ENCODE data around the gene TNFRSF1A. TPM values are rescaled to one million over a fixed set of nuclear protein-coding genes. Genes with fewer than 3 reads are reported as not detected.

TNFRSF1A gene
- total RNA-seq, 1 experiment from 2014 or later: 108 TPM

- DNase-seq (ENCODE audit: low read depth, low spot score) (no peak), ATAC-seq (no peak)
- Histone ChIP-seq H3K4me3 (ENCODE audit: low read depth in 2 of 2, low read length in 2 of 2) (peak overlapping the region; percentile 2 to 18; a peak in 3 of 4 replicates), H3K4me1 (ENCODE audit: control insufficient read depth, insufficient read depth, low read length) (peaks cover 85% of the 10 kb centered on the region), H3K27me3 (ENCODE audit: control insufficient read depth, insufficient read depth, low read length) (no peaks in the 10 kb centered on the region), H3K27ac (ENCODE audit: low read length) (peak overlapping the region; percentile 95), H3K9me3 (ENCODE audit: control insufficient read depth, insufficient read depth, low read depth, low read length) (no peaks in the 10 kb centered on the region), H3K36me3 (ENCODE audit: control insufficient read depth, insufficient read depth, low read length) (no peaks in the 10 kb centered on the region)
- POLR2A ChIA-PET: interaction anchor here (0.6 kb wide), 1 partner anchor 39 kb away, joined by 3 read pairs; no protein-coding TSS in a partner anchor
- BruUV-seq (replicated peaks): no TSS peak
- in situ Hi-C loops (cut with HindIII; ENCODE audit: low pct_unique_long_range_greater_than_20kb, low sequenced_read_pairs) (no loop called here), intact Hi-C loops (cut with micrococcal nuclease; ENCODE audit: unreplicated experiment) (loop anchor here (5.0 kb wide), 1 partner anchor 36 kb away; no protein-coding TSS in a partner anchor)
- TF ChIP-seq SIN3A (IDR thresholded peaks at IDR 0.05; ENCODE audit: borderline replicate concordance, insufficient read depth, low read depth, low read length) (no peak), CTCF (IDR thresholded peaks at IDR 0.05) (no peak), TCF7L2 (IDR thresholded peaks at IDR 0.05; ENCODE audit: low read depth, low read length) (no peak), REST (IDR thresholded peaks at IDR 0.05; ENCODE audit: insufficient read depth in 1 of 2, low read depth in 2 of 2, low read length in 1 of 2) (no peak)
- CTCF ChIA-PET: no interaction called here
Measured at GRCh38 chr12:6373022-6373787, 31.3 kb upstream of the TNFRSF1A start.

- intact Hi-C loops (cut with micrococcal nuclease; ENCODE audit: unreplicated experiment): loop anchor here (5.0 kb wide), 1 partner anchor 35 kb away; no protein-coding TSS in a partner anchor
- BruUV-seq (replicated peaks): no TSS peak
- TF ChIP-seq CTCF (IDR thresholded peaks at IDR 0.05) (no peak), TCF7L2 (IDR thresholded peaks at IDR 0.05; ENCODE audit: low read depth, low read length) (no peak), POLR2AphosphoS5 (IDR thresholded peaks at IDR 0.05; ENCODE audit: low read depth, low read length) (peak; percentile 69)
- no peaks in the 10 kb centered on the region for H3K36me3 ChIP-seq (ENCODE audit: control insufficient read depth, insufficient read depth, low read length)
- ChIA-PET POLR2A (interaction anchor here (0.6 kb wide), 1 partner anchor 39 kb away, joined by 3 read pairs; no protein-coding TSS in a partner anchor), CTCF (no interaction called here)
- peak overlapping the region in 1 of 2 experiments; percentile 2; a peak in 2 of 4 replicates for H3K4me3 ChIP-seq (ENCODE audit: low read depth in 2 of 2, low read length in 2 of 2)
- peaks cover 87% of the 10 kb centered on the region for H3K4me1 ChIP-seq (ENCODE audit: control insufficient read depth, insufficient read depth, low read length)
- H3K27ac ChIP-seq (ENCODE audit: low read length): peak overlapping the region; percentile 95
- DNase-seq (ENCODE audit: low read depth, low spot score) (peak; percentile 71), ATAC-seq (peak; percentile 68)
- in situ Hi-C loops (cut with HindIII; ENCODE audit: low pct_unique_long_range_greater_than_20kb, low sequenced_read_pairs): no loop called here
- no peaks in the 10 kb centered on the region for H3K9me3 ChIP-seq (ENCODE audit: control insufficient read depth, insufficient read depth, low read depth, low read length)
- H3K27me3 ChIP-seq (ENCODE audit: control insufficient read depth, insufficient read depth, low read length): no peaks in the 10 kb centered on the region
Measured at GRCh38 chr12:6372403-6373003, 30.6 kb upstream of the TNFRSF1A start.
